ENCODE results near the gene CAMSAP1.

Gene CAMSAP1

DNA sequence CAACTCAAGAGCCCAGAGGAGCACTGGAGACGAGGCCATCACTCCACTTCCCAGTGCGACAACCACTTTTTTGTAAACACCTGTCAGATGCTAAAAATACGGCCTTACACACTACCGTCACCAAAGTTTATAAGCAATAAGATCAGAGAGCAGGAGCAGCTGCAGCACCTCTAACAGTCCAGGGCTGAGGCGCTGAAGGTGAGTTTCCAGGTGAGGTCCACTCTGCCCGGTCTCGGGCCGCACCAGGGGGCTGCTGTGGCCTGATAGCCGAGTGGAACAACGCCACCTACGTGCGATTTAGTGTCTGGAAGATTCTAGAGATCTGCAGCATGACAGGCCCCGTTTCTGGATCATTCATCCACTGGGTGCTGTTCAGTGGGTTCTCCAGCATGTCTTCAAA, 25.8 kb upstream of the CAMSAP1 start:
- no peak for DNase-seq (ENCODE audit: low read depth)
- no peak for TF ChIP-seq CTCF (conservative IDR thresholded peaks at IDR 0.05; ENCODE audit: control insufficient read depth, insufficient read depth, low read depth, low read length)
- no peak overlapping the region for H3K4me3 ChIP-seq (ENCODE audit: control insufficient read depth, low read depth, low read length)

DNA sequence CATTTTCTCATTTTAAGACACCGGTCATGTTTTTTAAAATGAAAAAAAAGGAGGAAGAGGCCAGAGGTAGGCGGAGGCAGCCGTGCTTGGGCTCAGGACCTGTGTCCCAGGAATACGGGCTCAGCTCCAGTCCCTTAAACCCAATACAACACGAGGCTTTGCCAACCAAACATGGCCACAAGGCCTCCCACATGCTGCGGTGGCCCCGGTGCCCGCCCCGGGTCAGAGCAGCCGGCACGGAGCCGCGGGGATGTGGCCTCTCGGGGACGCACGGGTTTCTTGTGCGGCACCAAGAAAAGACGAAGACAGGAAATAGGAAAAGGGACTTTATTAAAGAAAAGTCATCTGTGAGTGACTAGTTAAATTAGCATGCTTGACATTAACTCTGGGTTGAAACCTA, 25.3 kb upstream of the CAMSAP1 start:
- DNase-seq (ENCODE audit: low read depth): no peak
- no peak overlapping the region for H3K4me3 ChIP-seq (ENCODE audit: control insufficient read depth, low read depth, low read length)
- no peak for TF ChIP-seq CTCF (conservative IDR thresholded peaks at IDR 0.05; ENCODE audit: control insufficient read depth, insufficient read depth, low read depth, low read length)

GRCh38 chr9:135931349-135931820, 24.0 kb upstream of the CAMSAP1 start:
- H3K4me3 ChIP-seq (ENCODE audit: control insufficient read depth, low read depth, low read length): no peak overlapping the region
- no peak for DNase-seq (ENCODE audit: low read depth)
- no peak for TF ChIP-seq CTCF (conservative IDR thresholded peaks at IDR 0.05; ENCODE audit: control insufficient read depth, insufficient read depth, low read depth, low read length)

- no peak for DNase-seq (ENCODE audit: low read depth)
- no peak overlapping the region for H3K4me3 ChIP-seq (ENCODE audit: control insufficient read depth, low read depth, low read length)
- no peak for TF ChIP-seq CTCF (conservative IDR thresholded peaks at IDR 0.05; ENCODE audit: control insufficient read depth, insufficient read depth, low read depth, low read length)
Measured at GRCh38 chr9:135930446-135931345, 23.4 kb upstream of the CAMSAP1 start.

DNA sequence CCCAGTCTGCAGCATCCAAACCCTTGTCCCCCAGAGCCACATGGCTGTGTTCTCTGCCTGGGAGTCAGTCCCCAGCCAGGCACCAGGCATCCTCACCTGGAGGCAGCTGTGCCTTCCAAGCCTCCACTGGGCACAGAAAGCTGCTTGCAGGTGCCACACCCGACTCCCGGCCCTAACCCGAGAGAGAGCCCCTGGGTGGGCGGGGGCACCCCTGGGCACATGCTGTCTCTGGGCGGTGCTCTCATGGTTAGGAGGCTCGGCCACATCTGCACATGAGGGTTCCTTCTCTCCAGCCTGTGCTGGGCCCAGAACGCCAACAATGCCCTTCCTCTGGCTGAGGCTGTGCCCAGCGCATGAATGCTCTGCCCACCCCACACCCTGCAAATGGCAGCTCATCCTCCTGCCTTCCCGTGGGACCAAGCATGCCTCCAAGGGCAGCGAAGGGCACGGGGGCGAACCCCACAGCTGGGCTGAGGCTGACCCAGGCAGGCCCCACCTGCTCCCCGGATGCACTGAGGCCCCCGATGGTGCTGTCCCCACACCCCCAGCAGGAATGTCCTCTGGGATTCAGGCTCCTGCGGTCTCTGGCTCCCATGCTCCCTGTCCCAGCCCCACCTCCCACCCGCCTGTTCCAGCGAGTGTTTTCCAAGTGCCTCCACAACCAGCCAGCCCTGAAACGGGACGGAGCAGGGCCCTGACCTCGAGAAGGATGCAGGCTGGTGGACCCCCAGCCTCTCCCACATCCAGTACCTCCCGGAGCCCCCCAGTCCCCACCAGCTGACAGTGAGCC, 22.5 kb upstream of the CAMSAP1 start:
- H3K4me3 ChIP-seq (ENCODE audit: control insufficient read depth, low read depth, low read length): no peak overlapping the region
- no peak for DNase-seq (ENCODE audit: low read depth)
- TF ChIP-seq CTCF (conservative IDR thresholded peaks at IDR 0.05; ENCODE audit: control insufficient read depth, insufficient read depth, low read depth, low read length): no peak

GRCh38 chr9:135928731-135929655, 21.6 kb upstream of the CAMSAP1 start:
- no peak for DNase-seq (ENCODE audit: low read depth)
- no peak overlapping the region for H3K4me3 ChIP-seq (ENCODE audit: control insufficient read depth, low read depth, low read length)
- TF ChIP-seq CTCF (conservative IDR thresholded peaks at IDR 0.05; ENCODE audit: control insufficient read depth, insufficient read depth, low read depth, low read length): no peak

All from fibroblast of mammary gland (primary cell).